Cardiac fibroblast (primary cell): Measurements from ENCODE around the gene SHB.

Experiments
- DNase-seq, 2 donors: peaks; one replicate each; pipeline versions ENCODE4 v3.0.0 to v3.0.0-alpha.2; 2010; ENCODE audit warnings: low read depth in 2 of 2
- H3K4me3 ChIP-seq, 2 donors: replicated peaks in 1 of 2; 1 replicate in 1 of 2; 2 replicates in 1 of 2; pipeline ENCODE4 v1.5.1; 2011; ENCODE audit warnings: low read depth in 2 of 2, low read length in 2 of 2, mild to moderate bottlenecking in 2 of 2, moderate library complexity in 1 of 2
- CTCF ChIP-seq: IDR thresholded peaks from one replicate; pipeline ENCODE4 v1.5.1; 2011; ENCODE audit warnings: low read depth, mild to moderate bottlenecking, low read length, inconsistent platforms

The SHB gene

GRCh38 chr9:38039907-38040682 lies 28.9 kb downstream of the SHB start:
- H3K4me3 ChIP-seq, result no peak overlapping the region
- TF ChIP-seq CTCF, result no peak
- no peak for DNase-seq

GRCh38 chr9:38039090-38039906 lies 29.7 kb downstream of the SHB start:
- H3K4me3 ChIP-seq, result no peak overlapping the region
- DNase-seq, result peak; percentile 58 to 76
- no peak for TF ChIP-seq CTCF

- no peak for TF ChIP-seq CTCF
- H3K4me3 ChIP-seq, result no peak overlapping the region
- DNase-seq, result peak in 1 of 2 donors; percentile 82
Measured at GRCh38 chr9:38038307-38039089, 30.5 kb downstream of the SHB start.

GRCh38 chr9:38037981-38038306 lies 31.1 kb downstream of the SHB start:
- no peak overlapping the region for H3K4me3 ChIP-seq
- TF ChIP-seq CTCF, result no peak
- no peak for DNase-seq

- no peak for TF ChIP-seq CTCF
- H3K4me3 ChIP-seq, result no peak overlapping the region
- DNase-seq, result peak; percentile 80 to 84
Measured at GRCh38 chr9:38036359-38037084, 32.5 kb downstream of the SHB start.

- TF ChIP-seq CTCF, result no peak
- H3K4me3 ChIP-seq, result no peak overlapping the region
- DNase-seq, result peak; percentile 68 to 92
Measured at GRCh38 chr9:38035873-38036272, 33.2 kb downstream of the SHB start.
